GM19468 (cell line): Measurements from ENCODE around the gene ITPR1.
"Not testable (repeated sequence)": the region's sequence is repeated elsewhere in the genome, so short reads cannot be mapped to it uniquely, and the experiment has no call there.

Experiments
- ATAC-seq: cut with Tn5 transposase; IDR thresholded peaks from one replicate; pipeline ENCODE4 v1.9.1; 2021; ENCODE audit warnings: mild to moderate bottlenecking, moderate library complexity, moderate number of reproducible peaks; ENCODE audit not compliant: unreplicated experiment; ENCODE audit errors: extremely low read depth

ITPR1 gene

GRCh38 chr3:4493014-4493940, at the start of gene ITPR1:
ITPR1 (plus strand) TSS chr3:4493348; CDS start chr3:4516492, 23,144 bp downstream.
- peak; percentile 93 for ATAC-seq

- no peak for ATAC-seq
Observed at GRCh38 chr3:4447295-4447999, 45.7 kb upstream of the ITPR1 start.

GRCh38 chr3:4448187-4448586, 45.0 kb upstream of the ITPR1 start:
- no peak for ATAC-seq

- ATAC-seq = no peak
Observed at GRCh38 chr3:4449043-4449805, 43.9 kb upstream of the ITPR1 start.

- no peak for ATAC-seq
Observed at GRCh38 chr3:4454142-4454541, 39.0 kb upstream of the ITPR1 start.

- not testable (repeated sequence) for ATAC-seq
Observed at GRCh38 chr3:4456780-4457179, 36.4 kb upstream of the ITPR1 start.

- no peak for ATAC-seq
Observed at GRCh38 chr3:4458961-4459360, 34.2 kb upstream of the ITPR1 start.

- ATAC-seq = no peak
Observed at GRCh38 chr3:4460334-4460733, 32.8 kb upstream of the ITPR1 start.

GRCh38 chr3:4461468-4462090, 31.6 kb upstream of the ITPR1 start:
- no peak for ATAC-seq

GRCh38 chr3:4462369-4463040, 30.6 kb upstream of the ITPR1 start:
- no peak for ATAC-seq

GRCh38 chr3:4464576-4464975, 28.6 kb upstream of the ITPR1 start:
- ATAC-seq = no peak

GRCh38 chr3:4466741-4467521, 26.2 kb upstream of the ITPR1 start, which contains the start of gene SUMF1:
SUMF1 (minus strand) TSS chr3:4467269; CDS start chr3:4467245, 24 bp downstream.
- ATAC-seq = peak; percentile 99

GRCh38 chr3:4467522-4467867, 25.7 kb upstream of the ITPR1 start:
- no peak for ATAC-seq

- no peak for ATAC-seq
Observed at GRCh38 chr3:4471907-4472306, 21.2 kb upstream of the ITPR1 start.

GRCh38 chr3:4472312-4472711, 20.8 kb upstream of the ITPR1 start:
- no peak for ATAC-seq

GRCh38 chr3:4472766-4473165, 20.4 kb upstream of the ITPR1 start:
- ATAC-seq = no peak

GRCh38 chr3:4474683-4475490, 18.3 kb upstream of the ITPR1 start:
- ATAC-seq = no peak

GRCh38 chr3:4475804-4476203, 17.3 kb upstream of the ITPR1 start:
- ATAC-seq = no peak
